ENCODE data around the gene DDHD1.

The DDHD1 gene

DNA sequence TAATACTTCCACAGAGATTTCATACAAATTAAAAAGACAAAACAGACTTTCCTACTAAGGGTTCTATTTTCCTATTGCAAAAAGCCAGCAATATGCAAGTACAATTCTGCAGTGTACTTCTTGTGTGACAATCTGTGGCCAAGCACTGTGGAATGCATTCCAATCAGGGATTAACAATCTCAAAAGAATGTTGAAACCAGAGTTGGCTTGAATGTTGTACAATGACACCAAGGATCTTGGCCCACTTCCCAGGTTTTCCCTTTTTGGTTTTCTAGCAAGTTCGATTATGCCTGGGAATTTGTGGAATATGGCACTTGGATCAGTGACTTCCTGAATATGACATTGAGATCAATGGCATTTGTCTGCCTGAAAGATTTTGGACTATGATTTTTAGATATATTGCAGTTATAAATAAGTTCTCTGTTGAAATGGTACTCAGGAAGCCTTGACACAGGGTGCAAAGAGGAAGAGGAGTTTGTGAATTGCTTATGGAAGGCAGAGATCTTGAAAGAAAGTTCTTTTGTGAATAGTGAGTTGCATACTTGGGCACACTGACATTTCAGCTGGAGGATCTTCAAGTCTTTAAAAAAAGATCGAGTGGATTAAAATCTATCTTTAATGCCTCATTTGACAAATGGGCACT is 120.8 kb downstream of the DDHD1 start:
- peak; percentile 74 for DNase-seq (ENCODE audit: low read depth)

DNA sequence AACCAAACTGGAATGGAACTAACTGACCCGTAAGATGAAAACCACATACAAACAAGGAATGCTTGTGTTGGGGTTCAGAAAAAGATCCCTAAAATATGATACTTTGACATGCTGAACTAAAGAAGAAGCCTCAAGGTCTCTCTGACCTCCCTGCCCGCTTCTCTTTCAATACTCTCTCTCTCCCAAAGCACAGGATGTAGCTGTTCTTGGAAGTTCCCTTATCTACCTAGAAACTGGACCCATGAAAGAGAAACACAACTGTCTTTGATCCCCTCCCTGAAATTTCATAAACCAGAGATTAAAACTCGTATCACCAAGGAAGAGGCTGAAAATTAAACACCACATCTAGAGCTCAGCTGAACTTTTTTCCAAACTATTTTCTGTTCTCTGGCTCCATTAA is 125.6 kb downstream of the DDHD1 start:
- DNase-seq (ENCODE audit: low read depth), result no peak

DNA sequence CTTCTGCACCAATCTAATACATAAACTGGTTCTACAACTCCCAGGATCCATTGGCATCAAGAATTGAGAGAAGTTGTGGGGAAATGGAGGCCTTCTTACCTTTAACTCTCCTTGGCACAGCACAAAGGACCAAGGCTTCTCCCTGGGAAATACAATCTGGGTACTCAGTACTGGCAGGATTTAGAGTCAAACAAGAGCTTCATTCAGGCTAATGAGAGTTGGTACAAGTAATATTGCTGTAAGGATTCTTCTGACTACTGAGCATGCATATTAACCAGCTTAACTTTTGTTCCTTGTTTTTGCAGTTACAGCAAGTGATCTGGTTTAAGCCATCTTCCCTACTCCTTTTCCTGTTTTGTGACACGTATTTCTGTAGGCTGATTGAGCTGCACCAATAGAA is 126.1 kb downstream of the DDHD1 start:
- no peak for DNase-seq (ENCODE audit: low read depth)

DNA sequence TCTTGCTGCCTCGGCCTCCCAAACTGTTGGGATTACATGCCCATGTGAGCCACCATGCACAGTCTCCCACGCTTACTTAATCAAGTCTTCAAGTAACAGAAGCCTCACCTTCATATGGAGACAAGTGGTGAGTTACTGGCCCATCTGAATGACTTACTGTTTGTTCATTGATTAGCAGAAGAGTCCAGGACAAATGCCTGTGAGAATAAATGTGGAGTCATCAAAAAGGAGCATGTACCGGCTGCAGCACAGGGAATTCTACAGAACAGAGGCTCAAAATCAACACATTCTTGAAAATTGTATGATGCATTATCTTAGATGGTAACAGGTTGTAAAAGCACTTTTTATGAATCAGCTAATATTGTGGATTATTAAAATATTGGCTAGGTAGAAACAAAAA is 129.8 kb downstream of the DDHD1 start:
- DNase-seq (ENCODE audit: low read depth), result no peak

DNA sequence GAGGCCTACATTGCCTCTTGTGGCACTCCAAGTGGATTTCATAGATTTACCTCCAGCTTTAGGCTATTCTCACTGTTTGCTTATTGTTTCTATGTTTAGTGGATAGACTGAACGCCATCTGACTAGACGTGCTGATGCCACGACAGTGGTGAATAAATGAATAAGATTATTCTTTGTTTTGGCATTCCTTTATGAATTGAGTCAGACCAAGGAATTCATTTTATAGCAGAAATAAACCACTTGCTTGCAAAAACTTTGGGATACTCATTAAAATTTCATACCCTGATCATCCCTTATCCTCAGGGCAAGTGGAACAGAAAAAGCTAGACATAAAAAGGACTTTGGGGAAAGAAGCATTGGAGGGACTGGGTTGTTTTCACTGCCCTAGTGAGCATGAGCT is 130.5 kb downstream of the DDHD1 start:
- no peak for DNase-seq (ENCODE audit: low read depth)

DNA sequence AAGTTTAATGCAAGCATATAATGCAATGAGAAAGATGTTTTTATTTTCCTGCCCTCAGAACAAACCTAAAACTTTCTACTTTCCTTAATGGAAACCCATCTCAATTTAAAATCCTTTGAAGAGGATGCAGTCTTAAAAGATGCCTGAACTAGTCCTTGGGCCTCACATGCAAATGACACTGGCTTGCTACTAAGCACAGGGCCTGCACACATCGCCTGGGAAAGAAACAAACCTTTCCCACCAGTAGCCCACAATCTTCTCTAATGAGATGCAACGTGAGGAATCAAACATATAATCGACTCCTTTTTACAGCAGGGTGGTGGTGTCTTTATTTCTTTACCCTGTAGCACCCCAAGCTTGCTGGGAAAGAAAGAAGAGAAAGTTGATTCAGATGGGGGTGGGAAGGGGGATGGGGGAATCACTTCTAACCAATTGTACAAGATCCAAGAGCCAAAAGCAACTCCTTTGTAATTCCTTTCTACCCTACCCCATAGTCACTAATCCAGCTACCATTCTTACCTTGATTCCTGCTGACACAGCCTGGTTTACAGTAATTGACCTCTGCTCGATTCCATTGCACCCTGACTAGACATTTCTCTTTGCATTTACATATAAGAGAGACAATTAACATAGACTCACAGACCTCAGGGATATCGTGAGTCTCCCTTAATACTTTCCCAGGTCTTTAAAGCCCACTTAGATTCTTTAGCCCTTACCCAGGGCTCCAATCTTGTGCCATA is 132.8 kb downstream of the DDHD1 start:
- DNase-seq (ENCODE audit: low read depth), result no peak

DNA sequence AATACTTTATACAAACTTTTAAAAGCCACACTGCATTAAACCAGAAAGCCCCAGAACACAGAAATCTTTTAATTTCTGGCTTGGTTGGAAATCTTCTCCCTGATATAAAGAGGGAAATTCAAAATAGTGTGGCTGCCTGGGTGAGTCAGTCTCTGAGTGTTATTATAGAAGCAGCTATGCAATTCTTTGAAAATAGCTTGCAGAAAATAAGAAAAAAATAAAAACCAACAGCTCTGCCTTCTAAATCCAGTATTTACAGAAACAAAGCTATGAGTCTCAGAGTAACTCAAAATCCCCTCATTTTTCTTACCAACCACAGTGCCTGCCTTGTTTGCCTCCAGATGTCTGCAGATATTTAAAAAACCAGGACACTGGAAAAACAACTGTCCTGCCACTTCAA is 133.7 kb downstream of the DDHD1 start:
- DNase-seq (ENCODE audit: low read depth), result no peak

DNA sequence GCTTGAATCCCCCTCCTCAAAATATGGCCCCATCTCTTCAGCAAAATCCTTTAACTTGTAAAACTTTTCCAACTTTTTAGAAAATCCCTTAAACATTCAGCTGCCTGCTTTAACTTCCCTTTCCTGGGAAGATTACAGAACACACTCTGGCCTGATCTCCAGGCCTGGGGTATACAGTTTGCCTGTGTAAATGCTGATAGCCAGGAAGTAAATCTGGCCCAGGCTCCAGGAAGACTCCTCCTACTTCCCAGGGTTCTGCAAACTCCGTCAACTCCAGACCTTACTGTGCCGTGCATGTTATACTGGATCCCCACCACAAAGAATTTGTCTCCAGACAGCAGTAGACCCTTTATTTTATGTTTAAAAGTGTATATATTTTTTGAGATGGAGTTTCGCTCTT is 135.3 kb downstream of the DDHD1 start:
- no peak for DNase-seq (ENCODE audit: low read depth)

DNA sequence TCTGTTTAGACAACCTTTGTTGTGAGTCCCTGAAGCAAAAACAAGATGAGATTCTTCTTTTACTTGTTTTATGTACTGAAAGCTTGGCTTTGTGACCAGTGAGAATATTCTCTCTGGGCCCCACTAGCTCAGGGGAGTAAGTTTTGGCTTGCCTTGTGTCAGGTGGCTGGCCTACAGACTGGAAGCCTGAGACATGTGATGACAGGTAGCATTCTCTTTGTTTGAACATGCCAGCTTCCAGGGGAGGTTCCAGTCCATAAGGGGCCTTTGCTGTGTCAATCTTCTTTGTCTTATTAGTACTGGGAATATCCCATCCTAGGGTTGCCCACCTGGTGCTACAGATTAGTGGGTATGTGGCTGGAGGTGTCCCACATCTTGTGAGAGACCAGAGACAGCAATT is 136.2 kb downstream of the DDHD1 start:
- no peak for DNase-seq (ENCODE audit: low read depth)

DNA sequence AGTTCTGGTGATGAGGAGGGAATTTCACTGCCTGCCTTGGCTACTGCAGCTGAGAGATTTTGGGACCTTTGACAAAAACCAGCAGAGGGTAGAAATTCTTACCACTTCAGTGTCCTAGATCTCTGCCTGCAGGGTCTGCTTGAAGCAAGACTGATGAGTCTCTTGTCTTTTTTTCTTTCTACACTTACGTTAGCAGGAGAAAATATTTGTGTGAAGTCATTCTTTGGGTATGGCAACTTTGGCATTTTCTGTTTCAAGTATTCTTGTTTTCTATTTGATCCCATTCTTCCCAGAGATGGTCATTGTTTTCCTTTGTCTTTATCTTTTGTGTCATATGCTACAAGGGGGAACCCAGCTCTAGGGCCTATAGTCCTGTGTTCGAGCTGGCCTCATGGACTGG is 136.6 kb downstream of the DDHD1 start:
- DNase-seq (ENCODE audit: low read depth), result no peak

DNA sequence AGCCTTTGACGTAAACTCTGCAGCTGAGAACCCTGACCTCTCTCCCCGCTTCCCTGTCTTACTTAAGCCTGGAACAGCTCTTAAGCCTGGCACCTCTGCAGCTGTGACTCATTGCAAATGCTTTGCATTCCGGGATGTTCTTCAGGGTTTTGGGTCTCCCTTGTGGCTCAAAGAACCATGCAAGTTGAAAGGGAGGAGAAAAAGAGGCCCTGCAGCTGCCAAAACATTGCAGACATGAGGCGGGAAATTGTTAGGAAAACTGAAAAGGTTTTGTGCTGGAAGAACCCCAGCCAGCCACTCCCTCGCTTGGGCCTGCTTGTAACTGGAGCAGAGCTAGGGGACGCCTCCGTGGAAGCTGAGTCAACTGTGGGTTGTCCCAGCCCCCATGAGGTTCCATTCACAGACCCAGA is 142.1 kb downstream of the DDHD1 start:
- DNase-seq (ENCODE audit: low read depth), result peak; percentile 95

DNA sequence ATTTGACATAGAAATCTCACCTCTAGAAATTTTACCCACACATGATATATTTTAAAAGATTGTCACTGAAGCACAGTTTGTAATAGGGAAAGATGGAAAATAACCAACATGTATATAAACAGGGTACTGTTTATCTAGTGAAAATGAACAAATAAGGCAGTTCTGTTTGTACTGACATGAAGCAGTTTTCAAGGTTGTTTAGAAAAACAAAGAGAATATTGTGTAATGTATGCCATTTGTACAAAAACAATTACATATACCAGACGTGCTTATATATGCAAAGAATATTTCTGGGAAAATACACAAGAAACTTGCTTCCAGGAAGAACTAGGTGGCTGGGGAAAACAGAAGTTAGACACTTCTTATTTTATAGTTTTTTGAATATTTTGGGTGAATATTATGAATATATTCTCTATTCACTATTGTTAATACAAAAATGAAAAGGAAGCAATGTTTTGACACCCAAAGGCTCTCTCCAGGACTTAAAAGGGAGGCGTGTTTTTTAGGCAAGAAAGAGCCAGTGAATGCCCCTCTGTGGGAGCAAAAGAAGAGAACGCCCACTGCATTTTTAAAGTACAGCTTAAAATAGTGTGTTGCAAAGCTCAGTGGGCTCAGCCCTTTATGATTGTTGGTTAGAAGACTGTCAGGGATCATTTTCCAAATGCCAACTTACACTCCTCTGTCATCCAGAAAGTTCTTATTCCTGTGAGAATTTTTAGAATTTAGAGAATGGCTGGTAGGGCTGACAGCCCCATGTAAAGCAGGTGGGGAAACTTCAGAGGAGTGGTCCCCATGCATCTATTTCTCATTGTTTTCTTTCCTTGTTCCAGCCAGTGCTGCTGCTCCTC is 142.7 kb downstream of the DDHD1 start:
- no peak for DNase-seq (ENCODE audit: low read depth)

DNA sequence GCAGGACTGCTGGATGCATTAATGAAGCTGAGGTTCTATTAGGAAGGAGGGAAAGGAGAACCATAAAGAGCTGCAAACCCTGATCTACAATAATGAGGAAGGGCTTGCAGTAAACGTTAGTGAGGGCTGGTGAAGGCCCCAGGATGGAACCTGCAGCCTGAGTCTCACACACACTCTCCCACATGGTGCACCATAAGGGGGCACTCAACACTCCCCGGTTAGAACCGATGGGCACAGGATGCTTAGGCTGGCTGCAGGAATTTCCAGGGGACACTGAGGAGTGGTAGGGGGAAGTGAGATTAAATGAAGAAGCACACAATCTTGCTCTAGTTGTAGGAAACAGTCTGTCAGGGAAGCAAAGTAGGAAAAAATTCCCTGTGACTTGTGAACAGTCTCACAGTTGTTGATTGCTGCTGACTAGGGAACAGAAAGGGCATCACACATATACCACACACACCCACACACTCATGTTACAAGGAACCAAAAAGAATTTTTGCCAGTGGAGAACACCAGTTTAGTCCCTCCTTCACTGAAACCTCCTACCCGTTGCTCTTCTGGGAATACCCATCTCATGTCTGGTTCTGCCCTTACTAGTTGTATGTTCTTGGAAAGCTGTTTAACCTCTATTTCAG is 146.1 kb downstream of the DDHD1 start:
- no peak for DNase-seq (ENCODE audit: low read depth)

DNA sequence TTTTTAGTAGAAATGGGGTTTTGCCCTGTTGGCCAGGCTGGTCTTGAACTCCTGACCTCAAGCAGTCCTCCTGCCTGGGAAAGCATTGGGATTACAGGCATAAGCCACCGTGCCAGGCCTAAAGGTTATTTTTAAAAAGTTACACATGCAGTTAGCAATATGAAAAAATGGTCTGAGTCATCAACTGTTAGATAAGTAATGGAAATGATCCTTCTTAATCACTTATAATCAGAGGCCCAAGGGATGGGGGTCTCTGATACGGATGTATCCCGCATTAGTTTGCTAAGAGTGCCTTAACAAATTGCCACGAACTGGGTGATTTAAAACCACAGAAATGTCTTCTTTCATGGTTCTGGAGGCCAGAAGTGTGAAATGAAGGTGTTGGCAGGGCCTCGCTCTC is 148.1 kb downstream of the DDHD1 start:
- no peak for DNase-seq (ENCODE audit: low read depth)

DNA sequence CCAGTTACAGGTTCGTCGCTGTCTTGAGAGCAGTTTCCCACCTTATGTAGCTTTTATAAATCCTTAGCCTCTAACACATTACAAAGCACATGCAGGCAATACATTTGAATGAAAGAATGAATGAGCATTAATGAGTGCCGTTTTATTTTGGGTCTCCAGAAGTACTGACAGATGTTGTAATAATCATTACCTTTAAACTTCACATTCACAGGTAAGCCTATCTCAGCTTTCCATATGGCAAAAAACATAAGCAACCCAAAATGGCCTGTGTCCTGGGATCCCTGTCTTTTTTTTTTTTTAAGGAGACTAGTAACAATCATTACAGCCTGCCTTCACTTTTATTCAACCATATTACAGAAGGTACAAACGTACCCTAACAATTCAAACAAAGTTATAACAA is 149.3 kb downstream of the DDHD1 start:
- DNase-seq (ENCODE audit: low read depth), result no peak

DNA sequence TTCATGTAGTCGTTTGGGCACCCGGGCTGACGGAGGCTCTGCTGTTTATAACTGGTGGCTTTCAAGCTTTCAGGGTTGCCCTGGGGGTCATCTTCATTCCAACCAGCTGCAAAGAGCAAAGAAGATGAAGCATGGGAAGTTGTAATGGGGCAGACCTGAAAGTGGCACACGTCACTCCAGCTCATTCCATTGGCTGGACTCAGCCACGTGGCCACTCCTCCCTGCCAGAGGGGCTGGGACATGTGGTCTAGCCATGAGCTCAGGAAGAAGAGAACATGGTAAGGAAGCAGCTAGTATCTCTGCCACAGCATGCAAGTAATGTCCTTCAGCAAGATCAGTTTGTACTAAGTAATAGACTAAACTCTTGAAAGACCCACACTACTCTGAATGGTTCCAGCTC is 150.5 kb downstream of the DDHD1 start:
- no peak for DNase-seq (ENCODE audit: low read depth)

DNA sequence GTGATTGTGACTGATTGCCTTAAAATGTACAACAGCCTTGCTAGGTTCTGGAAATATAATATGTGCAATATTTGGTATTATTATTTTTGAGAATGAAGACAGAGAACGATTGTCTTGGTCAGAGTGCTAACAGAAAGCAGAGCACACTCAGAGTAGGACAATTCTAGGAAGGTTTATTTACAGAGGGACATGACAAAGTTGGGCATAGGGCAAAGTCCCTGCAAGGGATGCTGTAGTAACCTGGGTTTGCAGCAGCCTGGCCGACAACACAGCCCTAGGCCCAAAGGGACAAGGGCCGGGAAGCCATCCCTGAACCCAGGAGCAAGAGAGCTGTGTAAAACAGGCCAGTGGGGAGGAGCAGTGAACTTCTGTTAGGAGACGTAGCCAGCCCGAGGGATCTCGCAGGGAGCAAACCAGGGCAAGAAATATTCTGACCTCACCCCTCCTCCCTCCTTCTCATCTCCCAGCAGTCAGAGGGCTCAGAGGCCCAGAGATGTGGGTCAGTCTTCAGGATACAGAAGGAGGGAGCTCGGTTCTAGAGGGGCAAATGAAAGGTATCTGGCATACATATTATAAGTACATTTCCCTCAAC is 151.2 kb downstream of the DDHD1 start:
- DNase-seq (ENCODE audit: low read depth), result no peak

DNA sequence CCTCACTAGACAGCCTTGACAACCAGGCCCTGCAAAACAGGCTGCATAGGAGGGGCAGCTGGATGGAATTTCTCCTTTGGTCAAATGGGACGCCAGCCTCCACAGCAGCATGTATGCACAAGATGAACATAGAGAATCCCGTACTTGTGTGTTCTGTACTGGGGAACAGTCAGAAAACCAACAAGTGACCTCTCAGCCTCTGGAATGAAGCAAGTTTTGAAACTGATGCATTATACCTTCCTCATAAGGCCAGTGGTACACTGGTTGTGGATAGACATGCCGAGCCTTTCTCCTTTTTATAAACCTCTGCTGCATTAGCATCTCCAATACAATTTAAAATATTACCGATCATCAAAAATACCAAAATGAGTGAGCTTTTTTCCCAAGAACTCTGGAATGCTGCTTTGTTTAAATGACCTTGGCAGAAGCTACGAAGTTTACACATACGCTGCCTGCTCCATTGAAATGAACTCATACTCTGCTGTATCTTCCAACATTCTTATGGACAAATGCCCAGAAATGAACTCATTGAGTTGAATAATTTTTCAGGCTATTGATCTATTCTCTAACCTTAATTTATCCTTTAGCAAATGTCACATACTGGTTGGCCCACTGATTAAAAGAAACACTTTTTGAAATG is 154.6 kb downstream of the DDHD1 start:
- peak; percentile 52 for DNase-seq (ENCODE audit: low read depth)

DNA sequence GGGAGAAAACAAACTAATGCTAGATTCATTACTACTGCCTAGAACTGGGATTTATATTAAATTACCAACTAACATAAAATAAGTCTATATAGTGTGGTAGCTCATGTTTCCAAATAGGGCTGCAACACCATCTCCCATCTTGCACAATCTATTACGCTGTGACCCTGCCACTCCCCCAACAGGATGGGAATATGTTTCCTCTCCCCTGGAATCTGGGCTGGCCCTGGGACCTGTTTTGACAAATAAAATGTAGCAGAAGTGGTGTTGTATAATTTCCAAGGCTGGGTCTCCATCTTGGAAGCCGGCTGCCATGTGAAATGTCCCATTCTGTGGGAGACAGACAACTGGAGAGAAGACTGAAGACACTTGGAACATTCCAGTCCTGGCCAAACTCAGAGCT is 156.6 kb downstream of the DDHD1 start:
- DNase-seq (ENCODE audit: low read depth), result no peak

DNA sequence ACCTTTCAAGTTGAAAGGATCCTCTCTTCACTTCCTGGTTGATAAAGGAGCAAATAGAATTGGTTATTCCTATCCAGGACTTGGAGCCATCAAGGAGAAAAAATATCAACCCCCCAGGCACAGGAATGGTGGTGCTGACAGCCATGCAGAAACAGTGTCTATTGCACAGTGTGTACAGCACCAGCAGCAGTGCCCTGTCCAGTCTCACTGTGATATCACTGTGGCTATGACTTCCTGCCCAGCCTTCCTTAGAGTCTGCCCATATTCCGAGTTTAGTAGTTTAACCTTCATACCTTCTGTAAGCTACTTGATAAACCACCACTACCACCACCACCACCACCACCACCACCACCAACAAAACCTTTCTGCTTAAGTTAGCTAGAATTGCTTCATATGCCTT is 157.1 kb downstream of the DDHD1 start:
- no peak for DNase-seq (ENCODE audit: low read depth)

DNA sequence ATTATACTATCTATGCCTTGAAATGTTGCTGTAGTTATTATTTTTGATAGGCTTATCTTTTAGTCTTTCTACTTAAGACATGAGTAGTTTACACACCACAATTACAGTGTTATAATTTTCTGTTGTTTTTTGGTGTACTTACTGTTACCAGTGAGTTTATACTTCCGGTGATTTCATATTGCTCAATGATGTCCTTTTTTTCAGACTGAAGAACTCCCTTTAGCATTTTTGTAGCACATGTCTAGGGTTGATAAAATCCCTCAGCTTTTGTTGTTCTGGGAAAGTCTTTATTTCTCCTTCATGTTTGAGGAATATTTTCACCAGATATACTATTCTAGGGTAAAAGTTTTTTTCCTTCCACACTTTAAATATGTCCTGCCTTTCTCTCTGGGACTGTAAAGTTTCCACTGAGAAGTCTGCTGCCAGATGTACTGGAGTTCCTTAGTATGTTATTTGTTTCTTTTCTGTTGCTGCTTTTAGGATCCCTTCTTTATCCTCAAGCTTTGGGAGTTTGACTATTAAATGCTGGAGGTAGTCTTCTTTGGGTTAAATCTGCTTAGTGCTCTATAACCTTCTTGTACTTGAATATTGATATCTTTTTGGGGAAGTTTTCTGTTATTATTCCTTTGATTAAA is 160.8 kb downstream of the DDHD1 start:
- DNase-seq (ENCODE audit: low read depth), result no peak
